Transverse colon (tissue), 4 donors: ENCODE data around the gene DMRTB1. TPM values are rescaled to one million over a fixed set of nuclear protein-coding genes. Genes with fewer than 3 reads are reported as not detected.

Experiments used
- DNase-seq: peaks from one replicate; pipeline ENCODE4 v3.0.0-alpha.2; 2019
- H3K27ac ChIP-seq, 4 donors: fragments of 200-600 bp; sonication (generic); 2 replicates each; pipeline ENCODE4 v1.5.1; 2016 to 2018; ENCODE audit warnings: inconsistent platforms in 4 of 4
- H3K27me3 ChIP-seq: fragments of 200-600 bp; sonication (generic); 2 replicates; pipeline ENCODE4 v1.5.1; 2017; ENCODE audit warnings: inconsistent platforms
- H3K36me3 ChIP-seq, 4 donors: fragments of 200-600 bp; sonication (generic); 2 replicates each; pipeline ENCODE4 v1.5.1; 2017 to 2019; ENCODE audit warnings: inconsistent platforms in 4 of 4
- H3K4me1 ChIP-seq, 4 donors: fragments of 200-600 bp; sonication (generic); 2 replicates each; pipeline ENCODE4 v1.5.1; 2017 to 2020; ENCODE audit warnings: inconsistent platforms in 4 of 4
- H3K4me3 ChIP-seq, 4 donors: fragments of 200-600 bp; sonication (generic); 1 replicate in 1 of 4; 2 replicates in 3 of 4; pipeline versions ENCODE4 v1.5.1 to v1.6.1; 2017 to 2019; ENCODE audit warnings: inconsistent platforms in 4 of 4
- H3K9me3 ChIP-seq, 2 donors: fragments of 200-600 bp; sonication (generic); 2 replicates each; pipeline ENCODE4 v1.5.1; 2017 to 2019; ENCODE audit warnings: inconsistent platforms in 2 of 2
- EP300 ChIP-seq: sonication (generic); formaldehyde crosslinking; IDR thresholded peaks from one replicate; pipeline ENCODE4 v1.6.1; 2017; ENCODE audit warnings: antibody characterized with exemption, low read depth
- POLR2A ChIP-seq: fragments of 450-650 bp; IDR thresholded peaks from one replicate; pipeline ENCODE4 v1.6.1; 2016; ENCODE audit warnings: antibody characterized with exemption, mild to moderate bottlenecking, moderate library complexity
- POLR2AphosphoS5 ChIP-seq, 3 donors: sonication (generic); formaldehyde crosslinking; IDR thresholded peaks; one replicate each; pipeline ENCODE4 v1.6.1; 2016; ENCODE audit warnings: antibody characterized with exemption in 3 of 3
- WGBS, 2 donors: methylation state at CpG; one replicate each; pipeline ENCODE4 v1.1.5; 2018; ENCODE audit warnings: low coverage in 1 of 2; 5-methylcytosine and 5-hydroxymethylcytosine counted together
- in situ Hi-C, 4 donors: fragments of 200-750 bp; cut with MboI; loops; one replicate each; pipeline versions ENCODE4 v1.15.0 to v1.15.1; 2017; ENCODE audit warnings: low sequenced_read_pairs in 3 of 4, low pct_ligation_motif_present in 1 of 4, low pct_unique_long_range_greater_than_20kb in 1 of 4
- intact Hi-C: fragments of 100-400 bp; cut with DNase I; formaldehyde crosslinking; loops from one replicate; pipeline ENCODE4 v1.15.1; 2023; ENCODE audit warnings: low total_unique reads
- total RNA-seq, 4 donors: library from RNA; depleted of rRNA; stranded (reverse); fragments of >200 nt; gene quantifications; one replicate each; pipeline ENCODE4 v1.1.0, GENCODE V29; 2016
- TF ChIP-seq, protein P1 (sequence below), 5 experiments: fragments of 200-600 bp in 3 of 5; fragments of 450-650 bp in 2 of 5; sonication (generic) in 3 of 5; IDR thresholded peaks; 1 replicate in 2 of 5; 2 replicates in 3 of 5; pipeline ENCODE4 v1.5.1; 2016 to 2017; ENCODE audit warnings: antibody characterized with exemption in 5 of 5, inconsistent platforms in 3 of 5, mild to moderate bottlenecking in 2 of 5, moderate library complexity in 1 of 5

The DMRTB1 gene
- total RNA-seq, 4 donors from 2014 or later: not detected

DNA sequence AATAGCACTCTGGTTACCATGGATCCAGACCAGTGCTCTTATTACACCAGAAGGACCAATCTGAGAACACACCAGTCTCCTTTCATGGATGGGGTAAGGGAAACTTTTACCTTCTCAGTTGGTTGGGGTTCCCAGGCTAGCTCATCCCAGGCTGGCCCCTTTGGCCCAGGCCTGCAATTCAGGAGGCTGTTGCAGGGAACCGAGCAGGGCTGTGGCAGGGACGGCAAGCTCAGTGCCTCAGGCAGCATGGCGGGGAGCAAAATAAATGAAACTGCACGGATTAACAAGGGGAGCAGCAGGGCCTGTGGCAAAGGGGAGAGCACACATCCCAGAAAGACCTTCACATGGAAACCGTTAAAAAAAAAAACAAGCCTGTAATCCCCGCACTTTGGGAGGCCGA is 57.0 kb downstream of the DMRTB1 start:
- H3K4me1 ChIP-seq: peaks cover 0 to 10% (median 6%) of the 10 kb centered on the region in 4 donors
- in situ Hi-C loops: no loop called here
- H3K9me3 ChIP-seq: no peaks in the 10 kb centered on the region

More for the DNA sequence above, 57.0 kb downstream of the DMRTB1 start:
- no peak overlapping the region for H3K27ac ChIP-seq
- TF ChIP-seq EP300: no peak
- TF ChIP-seq, protein P1, sequence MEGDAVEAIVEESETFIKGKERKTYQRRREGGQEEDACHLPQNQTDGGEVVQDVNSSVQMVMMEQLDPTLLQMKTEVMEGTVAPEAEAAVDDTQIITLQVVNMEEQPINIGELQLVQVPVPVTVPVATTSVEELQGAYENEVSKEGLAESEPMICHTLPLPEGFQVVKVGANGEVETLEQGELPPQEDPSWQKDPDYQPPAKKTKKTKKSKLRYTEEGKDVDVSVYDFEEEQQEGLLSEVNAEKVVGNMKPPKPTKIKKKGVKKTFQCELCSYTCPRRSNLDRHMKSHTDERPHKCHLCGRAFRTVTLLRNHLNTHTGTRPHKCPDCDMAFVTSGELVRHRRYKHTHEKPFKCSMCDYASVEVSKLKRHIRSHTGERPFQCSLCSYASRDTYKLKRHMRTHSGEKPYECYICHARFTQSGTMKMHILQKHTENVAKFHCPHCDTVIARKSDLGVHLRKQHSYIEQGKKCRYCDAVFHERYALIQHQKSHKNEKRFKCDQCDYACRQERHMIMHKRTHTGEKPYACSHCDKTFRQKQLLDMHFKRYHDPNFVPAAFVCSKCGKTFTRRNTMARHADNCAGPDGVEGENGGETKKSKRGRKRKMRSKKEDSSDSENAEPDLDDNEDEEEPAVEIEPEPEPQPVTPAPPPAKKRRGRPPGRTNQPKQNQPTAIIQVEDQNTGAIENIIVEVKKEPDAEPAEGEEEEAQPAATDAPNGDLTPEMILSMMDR (IDR thresholded peaks at IDR 0.05): no peak
- no peak for TF ChIP-seq POLR2A
- no peak for TF ChIP-seq POLR2AphosphoS5 (IDR thresholded peaks at IDR 0.05)
- H3K36me3 ChIP-seq: no peaks in the 10 kb centered on the region
- no peaks in the 10 kb centered on the region for H3K27me3 ChIP-seq
- 90% methylated on average over 7 of the region's 7 CpGs; no CpG with 5 or more reads in 1 of the 2 donors for WGBS, 2 donors
- no peak overlapping the region for H3K4me3 ChIP-seq
- no peak for DNase-seq
- intact Hi-C loops: no loop called here

Other genes with a start within 250 kb of the DMRTB1 start
- gene CZIB, start 238.8 kb upstream of the DMRTB1 start, total RNA-seq: 10 to 100 TPM; 11.2 to 61.9 (median 39.7) TPM
- 10 to 100 TPM in 3 of 4 donors, 1 to 10 TPM in 1; 5.0 to 48.6 (median 23.5) TPM for gene MAGOH, start 220.9 kb upstream of the DMRTB1 start, total RNA-seq
- 10 to 100 TPM in 1 of 4 donors, 1 to 10 TPM in 1, under 1 TPM in 2; 0.37 to 10.7 (median 1.4) TPM for gene LRP8, start 131.3 kb upstream of the DMRTB1 start, total RNA-seq